HEK293T (cell line): ENCODE data around the gene DIAPH3.

Experiments
- ELF4 ChIP-seq: fragments of 450-650 bp; IDR thresholded peaks from 2 replicates; pipeline ENCODE4 v1.6.1; 2017; ENCODE audit warnings: antibody characterized with exemption
- FOXK2 ChIP-seq: fragments of 450-650 bp; IDR thresholded peaks from 2 replicates; pipeline ENCODE4 v1.6.1; 2016; ENCODE audit warnings: mild to moderate bottlenecking
- FOXM1 ChIP-seq: fragments of 450-650 bp; IDR thresholded peaks from 2 replicates; pipeline ENCODE4 v1.6.1; 2017; ENCODE audit warnings: mild to moderate bottlenecking, borderline replicate concordance
- NFRKB ChIP-seq: fragments of 450-650 bp; IDR thresholded peaks from 2 replicates; pipeline ENCODE4 v1.6.1; 2016; ENCODE audit warnings: mild to moderate bottlenecking, moderate library complexity
- SP1 ChIP-seq: fragments of 450-650 bp; IDR thresholded peaks from 2 replicates; pipeline ENCODE4 v1.6.1; 2017
- SUZ12 ChIP-seq: fragments of 450-650 bp; IDR thresholded peaks from 2 replicates; pipeline ENCODE4 v1.6.1; 2016; ENCODE audit warnings: mild to moderate bottlenecking

- TF ChIP-seq FOXM1 (no peak), NFRKB (no peak), FOXK2 (no peak), SUZ12 (no peak), ELF4 (no peak), SP1 (no peak)
Measured at GRCh38 chr13:59771272-59771671, 392.5 kb downstream of the DIAPH3 start.
